Kasumi-1 (cell line): ENCODE results near the gene DEGS1.

Experiments
- DNase-seq, 2 experiments: peaks; one replicate each; lab custom pipeline; 2025; lab: John Stamatoyannopoulos, UW

DEGS1 gene

DNA sequence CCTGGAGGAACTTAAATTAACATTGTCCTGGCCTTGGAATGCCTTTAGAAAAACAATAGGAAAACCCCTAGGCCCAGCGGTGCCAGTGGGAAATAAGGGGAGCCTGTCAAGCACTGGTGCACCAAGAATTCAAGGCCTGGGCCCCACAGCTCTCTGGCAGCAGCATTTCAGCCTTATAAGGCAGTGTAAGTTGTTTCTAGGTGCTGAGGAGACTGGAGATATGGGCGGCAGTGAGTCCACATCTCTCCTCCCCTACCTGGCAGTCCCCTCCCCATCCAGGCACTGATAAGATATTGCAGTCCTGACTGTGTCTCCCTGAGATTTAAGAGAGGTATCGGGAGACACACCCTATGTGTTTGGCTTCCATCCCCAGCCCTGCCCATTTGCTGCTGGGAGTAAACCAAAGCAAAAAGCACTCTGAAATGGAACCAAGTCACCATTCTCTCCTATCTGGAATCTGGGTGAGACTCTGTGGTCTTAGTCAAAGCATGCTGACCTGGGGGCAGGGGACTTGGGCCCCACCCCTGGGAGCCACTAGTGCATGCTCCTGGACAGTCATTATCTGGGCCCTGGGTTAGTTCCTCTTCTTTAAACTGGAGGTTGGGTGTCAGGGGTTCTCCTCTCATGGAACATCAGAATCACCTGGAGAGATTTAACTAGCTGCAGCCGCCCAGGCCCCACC lies 30.5 kb downstream of the DEGS1 start:
- no peak for DNase-seq

GRCh38 chr1:224216382-224216781 lies 33.3 kb downstream of the DEGS1 start:
- DNase-seq: no peak

GRCh38 chr1:224217655-224218623 lies 34.9 kb downstream of the DEGS1 start:
- no peak for DNase-seq

DNA sequence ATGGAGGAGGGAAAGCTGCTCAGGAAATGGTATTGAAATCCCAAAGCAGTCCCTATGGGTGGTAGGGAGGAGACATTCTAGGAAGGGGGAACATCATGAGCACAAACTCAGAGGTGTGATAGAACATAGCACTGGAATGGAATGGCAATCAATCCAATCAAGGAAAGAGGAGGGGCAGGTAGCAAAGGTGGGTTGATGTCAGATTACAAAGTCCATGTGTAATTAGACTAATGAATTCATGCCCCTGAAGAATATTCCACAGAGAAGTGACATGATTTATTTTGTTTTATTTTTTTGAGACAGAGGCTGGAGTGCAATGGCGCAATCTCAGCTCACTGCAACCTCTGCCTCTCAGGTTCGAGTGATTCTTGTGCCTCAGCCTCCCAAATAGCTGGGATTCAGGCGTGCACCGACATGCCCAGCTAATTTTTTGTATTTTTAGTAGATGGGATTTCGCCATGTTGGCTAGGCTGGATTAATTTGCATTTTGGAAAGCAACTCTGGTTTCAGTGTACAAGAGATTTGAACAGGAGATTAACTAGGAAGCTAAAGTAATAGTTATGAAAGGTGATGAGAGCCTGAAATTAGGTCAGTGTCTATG lies 36.1 kb downstream of the DEGS1 start:
- DNase-seq: no peak

GRCh38 chr1:224219612-224220059 lies 36.6 kb downstream of the DEGS1 start:
- DNase-seq: no peak

DNA sequence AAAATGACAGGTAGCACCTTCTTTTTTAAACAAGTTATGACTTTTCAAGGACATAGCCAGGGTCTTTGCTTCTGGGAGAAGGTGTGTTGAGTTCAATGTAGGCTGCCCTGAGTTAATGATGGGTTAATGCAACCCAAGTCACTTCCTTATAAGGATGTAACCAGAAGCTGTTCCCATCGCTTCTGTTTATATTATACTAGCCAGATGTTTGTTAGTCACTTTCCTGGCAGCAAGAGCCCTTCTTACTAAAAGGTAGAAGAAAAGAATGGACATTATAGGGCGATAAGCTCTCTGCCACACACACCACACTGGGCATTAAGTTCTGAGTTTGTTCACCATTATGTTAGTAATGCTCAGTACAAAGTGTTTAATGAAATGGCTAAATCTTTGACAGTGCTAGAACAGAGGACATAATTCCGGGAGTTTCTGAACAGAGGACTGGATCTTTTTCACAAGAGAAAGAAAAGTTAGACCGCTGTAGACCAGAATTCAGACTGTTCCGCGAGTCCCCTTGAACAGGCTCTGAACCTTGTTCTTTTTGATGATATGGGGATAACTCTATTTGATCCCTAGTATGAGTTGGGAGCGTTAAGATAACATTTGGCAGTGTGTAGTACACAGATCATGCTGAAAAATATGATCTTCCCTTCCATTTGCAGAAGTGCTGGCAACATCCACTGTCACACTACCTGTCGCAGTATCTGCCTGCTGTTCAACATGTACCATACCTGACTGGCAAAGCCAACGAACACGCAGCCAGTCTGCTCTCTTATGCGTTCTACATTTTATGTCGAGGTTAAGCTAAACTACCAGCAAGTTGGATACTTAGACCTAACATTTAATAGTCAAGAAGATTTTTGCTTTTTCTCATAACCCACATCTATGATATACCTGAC lies 41.0 kb downstream of the DEGS1 start:
- DNase-seq: no peak

GRCh38 chr1:224226849-224227502 lies 43.9 kb downstream of the DEGS1 start:
- DNase-seq: no peak

DNA sequence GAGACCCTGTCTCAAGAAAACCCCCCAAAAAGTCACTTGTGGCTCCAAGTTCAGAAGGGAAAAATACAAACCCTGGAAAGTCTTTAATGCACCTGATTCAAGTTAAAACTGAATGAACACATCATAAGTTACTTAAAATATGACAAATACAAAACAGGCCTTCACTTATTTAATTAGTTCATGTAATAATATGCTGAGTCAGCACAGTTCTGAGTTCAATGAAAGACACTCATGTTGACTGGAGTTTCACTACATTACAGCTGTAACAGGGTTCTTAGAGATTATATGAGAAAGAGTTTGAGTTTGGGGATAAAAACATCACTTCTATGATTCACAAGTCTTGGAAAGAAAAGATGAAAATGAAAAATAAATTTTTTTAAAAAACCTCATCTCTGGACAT lies 51.0 kb downstream of the DEGS1 start:
- DNase-seq: no peak

GRCh38 chr1:224235813-224236493 lies 52.9 kb downstream of the DEGS1 start:
- no peak for DNase-seq

DNA sequence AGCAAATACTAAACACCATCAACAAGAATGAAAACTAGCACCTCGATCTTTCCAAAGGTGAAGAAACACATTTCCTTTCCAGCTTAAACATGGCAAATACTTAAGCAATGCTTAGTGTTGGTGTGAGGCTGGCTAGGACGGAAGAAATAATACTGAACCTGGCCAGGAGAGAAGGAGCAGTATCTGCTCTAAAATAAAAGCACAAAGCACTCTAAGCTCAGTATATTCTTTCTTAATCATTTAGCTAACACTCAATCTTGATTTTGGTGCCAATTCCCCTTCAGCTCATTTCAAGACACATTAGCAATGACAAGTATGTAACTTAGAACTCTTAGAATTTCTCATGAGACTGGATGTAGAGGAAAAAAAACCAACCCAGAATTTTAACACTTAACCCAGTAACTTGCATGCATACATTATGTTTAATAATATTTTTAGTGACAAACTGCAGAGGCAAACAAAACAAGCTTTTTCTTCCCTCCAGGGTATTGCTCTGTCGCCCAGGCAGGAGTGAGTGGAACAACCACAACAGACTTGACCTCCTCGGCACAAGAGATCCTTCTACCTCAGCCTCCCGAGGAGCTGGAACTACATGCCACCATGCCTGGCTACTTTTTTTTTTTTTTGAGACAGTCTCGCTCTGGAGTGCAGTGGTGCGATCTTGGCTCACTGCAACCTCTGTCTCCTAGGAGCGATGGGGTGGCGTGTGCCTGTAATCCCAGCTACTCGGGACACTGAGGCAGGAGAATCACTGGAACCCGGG lies 54.3 kb downstream of the DEGS1 start:
- DNase-seq: no peak

GRCh38 chr1:224238212-224238611 lies 55.2 kb downstream of the DEGS1 start:
- DNase-seq: no peak

DNA sequence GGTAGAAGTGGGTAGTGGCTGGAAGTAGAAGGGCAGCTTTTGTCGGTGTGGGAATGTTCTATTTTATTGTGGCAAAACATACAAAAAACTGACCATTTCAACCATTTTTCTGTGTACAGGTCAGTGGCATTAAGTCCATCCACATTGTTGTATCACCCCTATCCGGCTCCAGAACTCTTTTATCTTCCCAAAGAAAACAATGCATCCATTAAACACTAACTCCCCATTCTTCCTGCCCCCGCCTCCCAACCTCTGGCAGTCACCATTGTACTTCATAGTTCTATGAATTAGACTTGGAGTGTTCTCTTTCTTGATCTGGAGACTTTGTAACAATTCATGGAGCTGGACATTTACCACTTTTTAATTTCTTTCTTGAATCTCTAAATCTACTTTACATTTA lies 55.7 kb downstream of the DEGS1 start:
- no peak for DNase-seq
